AG04449 (cell line): ENCODE measurements around the gene KHK.

Experiments
- CTCF ChIA-PET: fragments of 350-600 bp; formaldehyde crosslinking; extraction: SDS; loops from one replicate; lab custom pipeline; 2021; ENCODE audit warnings: antibody characterized with exemption; lab: Yijun Ruan, JAX
- POLR2A ChIA-PET: fragments of 400-600, 350-600 bp; formaldehyde crosslinking; extraction: SDS; loops from one replicate; lab custom pipeline; 2020; ENCODE audit warnings: antibody characterized with exemption, inconsistent platforms; lab: Yijun Ruan, JAX
- DNase-seq: peaks from one replicate; pipeline ENCODE4 v3.0.0-alpha.2; 2010; ENCODE audit warnings: low read depth, low spot score
- H3K4me3 ChIP-seq: 2 replicates; pipeline ENCODE4 v1.5.1; 2011; ENCODE audit warnings: low read depth, mild to moderate bottlenecking, control low read depth, low read length
- TF ChIP-seq, protein P1 (sequence below): IDR thresholded peaks from one replicate; pipeline ENCODE4 v1.5.1; 2011; ENCODE audit warnings: mild to moderate bottlenecking, moderate library complexity, low read length, control low read depth, inconsistent platforms; ENCODE audit not compliant: insufficient read depth; ENCODE audit errors: missing control alignments

The KHK gene

DNA sequence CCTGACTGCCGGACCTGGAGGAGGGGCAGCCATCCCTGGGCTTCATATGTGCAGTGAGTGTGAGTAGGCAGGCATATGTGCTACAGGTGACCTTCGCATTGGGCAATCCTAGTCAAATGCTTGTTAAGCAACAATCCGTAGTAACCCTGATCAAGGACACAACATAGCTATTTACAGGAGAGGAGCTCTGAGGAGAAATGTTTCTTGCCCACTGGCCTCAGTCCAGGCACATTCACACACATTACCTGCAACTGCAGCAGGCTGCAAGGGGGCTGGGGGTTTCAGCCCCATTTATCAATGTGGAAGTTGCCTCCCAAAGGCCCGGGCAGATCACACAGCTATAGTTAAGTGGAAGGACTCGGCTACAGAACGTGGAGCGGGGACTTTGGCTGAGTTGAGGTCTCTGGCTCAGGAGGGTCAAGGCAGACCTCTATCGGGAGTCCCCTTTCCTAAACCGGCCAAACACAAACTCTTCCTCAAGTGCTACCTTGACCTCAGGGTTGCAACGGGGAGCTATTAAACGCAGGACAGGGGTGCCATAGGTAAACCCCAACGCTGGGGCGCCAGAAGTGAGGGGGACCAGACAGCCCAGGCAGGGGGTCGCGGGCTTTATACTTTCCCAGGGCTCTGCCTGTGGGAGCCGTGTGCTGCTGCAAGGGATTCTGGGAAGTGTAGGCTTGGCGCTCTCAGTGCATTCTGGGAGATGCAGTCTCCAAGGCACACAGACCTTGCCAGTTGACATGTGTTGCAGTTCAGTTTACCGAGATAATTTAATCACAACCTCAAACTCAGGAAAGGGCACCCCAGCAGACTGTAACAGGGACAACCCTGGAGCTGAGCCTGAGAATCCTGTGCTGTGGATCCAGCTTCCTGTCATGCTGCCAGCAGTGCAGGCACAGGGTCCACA, 9.4 kb downstream of the KHK start:
- CTCF ChIA-PET: interaction anchor here (1.0 to 11.8 kb wide), 18 partner anchors 8 to 206 kb away, joined by 3 to 217 read pairs (median 6); partner anchors contain the start of genes DNAJC5G, KHK, OST4 and TRIM54
- H3K4me3 ChIP-seq: peak overlapping the region; percentile 23
- TF ChIP-seq, protein P1, sequence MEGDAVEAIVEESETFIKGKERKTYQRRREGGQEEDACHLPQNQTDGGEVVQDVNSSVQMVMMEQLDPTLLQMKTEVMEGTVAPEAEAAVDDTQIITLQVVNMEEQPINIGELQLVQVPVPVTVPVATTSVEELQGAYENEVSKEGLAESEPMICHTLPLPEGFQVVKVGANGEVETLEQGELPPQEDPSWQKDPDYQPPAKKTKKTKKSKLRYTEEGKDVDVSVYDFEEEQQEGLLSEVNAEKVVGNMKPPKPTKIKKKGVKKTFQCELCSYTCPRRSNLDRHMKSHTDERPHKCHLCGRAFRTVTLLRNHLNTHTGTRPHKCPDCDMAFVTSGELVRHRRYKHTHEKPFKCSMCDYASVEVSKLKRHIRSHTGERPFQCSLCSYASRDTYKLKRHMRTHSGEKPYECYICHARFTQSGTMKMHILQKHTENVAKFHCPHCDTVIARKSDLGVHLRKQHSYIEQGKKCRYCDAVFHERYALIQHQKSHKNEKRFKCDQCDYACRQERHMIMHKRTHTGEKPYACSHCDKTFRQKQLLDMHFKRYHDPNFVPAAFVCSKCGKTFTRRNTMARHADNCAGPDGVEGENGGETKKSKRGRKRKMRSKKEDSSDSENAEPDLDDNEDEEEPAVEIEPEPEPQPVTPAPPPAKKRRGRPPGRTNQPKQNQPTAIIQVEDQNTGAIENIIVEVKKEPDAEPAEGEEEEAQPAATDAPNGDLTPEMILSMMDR: no peak
- DNase-seq: no peak
- POLR2A ChIA-PET: no interaction called here

DNA sequence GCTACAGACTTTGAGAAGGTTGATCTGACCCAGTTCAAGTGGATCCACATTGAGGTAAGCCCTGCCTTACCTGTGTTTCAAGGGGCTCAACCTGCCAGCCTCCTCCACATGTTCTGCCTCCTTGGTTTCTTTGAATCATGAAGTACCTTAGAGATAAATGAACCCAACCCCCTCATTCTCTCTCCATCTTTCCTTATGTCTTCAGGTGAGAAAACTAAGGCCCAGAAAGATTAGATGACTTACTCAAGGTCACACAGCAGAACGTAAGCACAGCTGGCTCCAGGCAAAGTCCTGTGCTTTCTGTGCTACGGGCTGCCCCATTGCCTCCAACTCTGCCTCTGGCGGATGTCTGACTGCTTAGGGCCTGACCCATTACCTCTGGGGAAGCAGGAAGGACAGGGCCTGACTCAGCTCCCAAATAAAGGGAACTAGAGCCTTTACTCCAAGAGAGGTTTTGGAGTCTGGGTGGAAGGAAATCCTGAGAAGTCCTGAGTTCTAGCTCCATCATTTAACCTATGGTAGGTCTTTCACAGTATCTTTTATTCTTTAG, 10.3 kb downstream of the KHK start:
- POLR2A ChIA-PET: no interaction called here
- TF ChIP-seq, protein P1: no peak

DNA sequence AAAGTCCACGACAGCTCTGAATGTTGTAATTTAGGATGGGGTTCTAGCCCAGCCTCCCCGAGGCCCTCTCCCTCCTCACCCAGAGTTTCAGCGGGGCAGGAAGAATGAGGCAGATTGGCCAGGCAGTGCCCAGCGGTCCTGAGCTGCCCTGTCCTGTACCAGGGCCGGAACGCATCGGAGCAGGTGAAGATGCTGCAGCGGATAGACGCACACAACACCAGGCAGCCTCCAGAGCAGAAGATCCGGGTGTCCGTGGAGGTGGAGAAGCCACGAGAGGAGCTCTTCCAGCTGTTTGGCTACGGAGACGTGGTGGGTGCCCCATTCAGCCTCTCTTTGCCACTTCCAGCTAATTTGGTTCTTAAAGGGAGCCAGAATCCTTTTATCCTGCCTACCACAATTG, 10.8 kb downstream of the KHK start:
- TF ChIP-seq, protein P1: no peak
- CTCF ChIA-PET: interaction anchor here (1.0 to 11.8 kb wide), 21 partner anchors 8 to 205 kb away, joined by 3 to 217 read pairs (median 11); partner anchors contain the start of genes CAD, DNAJC5G, KHK and TRIM54
- no peak overlapping the region for H3K4me3 ChIP-seq
- POLR2A ChIA-PET: no interaction called here
- no peak for DNase-seq

More for the DNA sequence above, 10.3 kb downstream of the KHK start:
- no peak overlapping the region for H3K4me3 ChIP-seq
- no peak for DNase-seq
- CTCF ChIA-PET: interaction anchor here (1.0 to 11.8 kb wide), 25 partner anchors 9 to 206 kb away, joined by 3 to 217 read pairs (median 7); partner anchors contain the start of genes CAD, DNAJC5G, KHK and OST4

DNA sequence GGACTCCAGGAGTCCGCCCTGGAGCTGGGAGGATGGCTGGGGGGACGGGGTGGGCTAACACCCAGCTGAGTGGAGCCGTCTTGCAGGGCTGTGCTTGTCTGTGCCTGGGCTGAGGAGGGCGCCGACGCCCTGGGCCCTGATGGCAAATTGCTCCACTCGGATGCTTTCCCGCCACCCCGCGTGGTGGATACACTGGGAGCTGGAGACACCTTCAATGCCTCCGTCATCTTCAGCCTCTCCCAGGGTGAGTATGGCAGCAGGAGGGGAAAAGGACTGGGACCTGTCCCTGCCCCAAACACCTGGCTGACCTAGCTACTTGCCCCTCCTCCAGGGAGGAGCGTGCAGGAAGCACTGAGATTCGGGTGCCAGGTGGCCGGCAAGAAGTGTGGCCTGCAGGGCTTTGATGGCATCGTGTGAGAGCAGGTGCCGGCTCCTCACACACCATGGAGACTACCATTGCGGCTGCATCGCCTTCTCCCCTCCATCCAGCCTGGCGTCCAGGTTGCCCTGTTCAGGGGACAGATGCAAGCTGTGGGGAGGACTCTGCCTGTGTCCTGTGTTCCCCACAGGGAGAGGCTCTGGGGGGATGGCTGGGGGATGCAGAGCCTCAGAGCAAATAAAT, 12.9 kb downstream of the KHK start:
- ChIA-PET POLR2A (no interaction called here), CTCF (interaction anchor here (0.7 to 11.8 kb wide), 27 partner anchors 9 to 253 kb away, joined by 3 to 217 read pairs (median 5); partner anchors contain the start of genes ABHD1, CAD, DNAJC5G and TRIM54)
- DNase-seq: no peak
- TF ChIP-seq, protein P1: no peak
- no peak overlapping the region for H3K4me3 ChIP-seq

DNA sequence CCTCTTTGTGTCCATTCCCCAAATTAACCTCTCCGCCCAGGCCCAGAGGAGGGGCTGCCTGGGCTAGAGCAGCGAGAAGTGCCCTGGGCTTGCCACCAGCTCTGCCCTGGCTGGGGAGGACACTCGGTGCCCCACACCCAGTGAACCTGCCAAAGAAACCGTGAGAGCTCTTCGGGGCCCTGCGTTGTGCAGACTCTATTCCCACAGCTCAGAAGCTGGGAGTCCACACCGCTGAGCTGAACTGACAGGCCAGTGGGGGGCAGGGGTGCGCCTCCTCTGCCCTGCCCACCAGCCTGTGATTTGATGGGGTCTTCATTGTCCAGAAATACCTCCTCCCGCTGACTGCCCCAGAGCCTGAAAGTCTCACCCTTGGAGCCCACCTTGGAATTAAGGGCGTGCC, 13.5 kb downstream of the KHK start:
- CTCF ChIA-PET: interaction anchor here (0.6 to 11.8 kb wide), 18 partner anchors 11 to 212 kb away, joined by 3 to 217 read pairs (median 8); partner anchors contain the start of genes ABHD1, CAD, DNAJC5G and TRIM54
- no peak overlapping the region for H3K4me3 ChIP-seq
- DNase-seq: no peak
- TF ChIP-seq, protein P1: no peak
- POLR2A ChIA-PET: no interaction called here

DNA sequence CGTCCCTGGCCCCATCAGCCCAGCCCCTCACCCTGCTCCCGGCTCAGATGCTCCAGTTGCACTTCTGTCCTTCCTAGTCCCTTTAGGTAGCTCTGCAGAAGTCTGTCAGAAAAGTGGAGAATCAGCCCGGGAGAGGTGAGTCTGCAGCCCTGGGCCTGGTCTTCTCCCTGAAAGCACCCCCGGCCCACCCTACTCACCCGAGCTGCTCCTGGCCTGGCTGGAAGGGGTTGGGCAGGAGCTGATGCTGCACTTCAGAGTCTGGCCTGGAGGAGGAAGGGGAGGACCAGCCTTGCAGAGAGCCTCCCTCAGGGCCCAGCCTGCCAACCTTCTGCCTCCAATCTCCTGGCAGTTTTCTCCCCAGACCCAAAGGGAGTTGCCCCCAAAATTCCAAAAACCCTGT, 15.8 kb downstream of the KHK start:
- ChIA-PET POLR2A (no interaction called here), CTCF (interaction anchor here (1.4 to 11.8 kb wide), 9 partner anchors 9 to 200 kb away, joined by 3 to 217 read pairs (median 7); partner anchors contain the start of genes DNAJC5G, KHK and TRIM54)
- no peak overlapping the region for H3K4me3 ChIP-seq
- TF ChIP-seq, protein P1: no peak
- DNase-seq: no peak
